WTC11 (cell line): ENCODE results near the gene KRT222. TPM values are rescaled to one million over a fixed set of nuclear protein-coding genes. Genes with fewer than 3 reads are reported as not detected.

Source experiments
- ATAC-seq: fragments of 200-7000 bp; cut with Tn5 transposase; 2 replicates; pipeline ENCODE4 v1.10.0; 2021; ENCODE audit warnings: mild to moderate bottlenecking, moderate library complexity
- CTCF ChIA-PET: fragments of 300-600 bp; sonication (Branson Sonifier 250); formaldehyde crosslinking; loops from one replicate; lab custom pipeline; 2021; ENCODE audit warnings: antibody characterized with exemption; lab: Charles Lee
- POLR2A ChIA-PET: fragments of 350-600 bp; sonication (Branson Sonifier 250); formaldehyde crosslinking; loops from one replicate; lab custom pipeline; 2021; ENCODE audit warnings: antibody characterized with exemption; lab: Charles Lee
- DNase-seq: peaks from one replicate; pipeline ENCODE4 v3.0.0; 2021; ENCODE audit warnings: low spot score
- H3K27ac Mint-ChIP-seq: 2 replicates; pipeline ENCODE4 v1.8.0; 2021; ENCODE audit warnings: mixed read lengths
- H3K27me3 Mint-ChIP-seq: 2 replicates; pipeline ENCODE4 v1.8.0; 2021; ENCODE audit warnings: low read depth, mild to moderate bottlenecking, moderate library complexity, mixed read lengths
- H3K36me3 Mint-ChIP-seq: 2 replicates; pipeline ENCODE4 v1.8.0; 2021; ENCODE audit warnings: mixed read lengths
- H3K4me1 Mint-ChIP-seq: 2 replicates; pipeline ENCODE4 v1.8.0; 2022; ENCODE audit warnings: mixed read lengths
- H3K4me3 Mint-ChIP-seq: 2 replicates; pipeline ENCODE4 v1.8.0; 2021; ENCODE audit warnings: mild to moderate bottlenecking, moderate library complexity, mixed read lengths
- H3K9me3 Mint-ChIP-seq: 2 replicates; pipeline ENCODE4 v1.8.0; 2021; ENCODE audit warnings: mixed read lengths
- AR ChIP-seq: fragments of 250-450 bp; sonication (Bioruptor Pico); IDR thresholded peaks from 2 replicates; pipeline ENCODE4 v1.9.0; 2021; ENCODE audit warnings: mild to moderate bottlenecking
- ATF3 ChIP-seq: sonication (generic); formaldehyde crosslinking; conservative IDR thresholded peaks from 2 replicates; pipeline ENCODE4 v1.8.1; 2022; ENCODE audit warnings: mild to moderate bottlenecking, missing genetic modification reagents
- E2F4 ChIP-seq: sonication (generic); formaldehyde crosslinking; IDR thresholded peaks from 2 replicates; pipeline ENCODE4 v1.8.1; 2022; ENCODE audit warnings: low read depth, mild to moderate bottlenecking, moderate library complexity, missing genetic modification reagents, borderline replicate concordance
- E2F5 ChIP-seq: sonication (generic); formaldehyde crosslinking; IDR thresholded peaks from 2 replicates; pipeline ENCODE4 v1.8.1; 2022; ENCODE audit warnings: mild to moderate bottlenecking, moderate library complexity, missing genetic modification reagents
- GABPB1 ChIP-seq: sonication (generic); formaldehyde crosslinking; IDR thresholded peaks from 2 replicates; pipeline ENCODE4 v1.8.1; 2023; ENCODE audit warnings: mild to moderate bottlenecking, missing genetic modification reagents
- GRHL2 ChIP-seq: fragments of 250-450 bp; sonication (Bioruptor Pico); IDR thresholded peaks from 2 replicates; pipeline ENCODE4 v1.8.0; 2022; ENCODE audit warnings: mild to moderate bottlenecking, moderate library complexity; ENCODE audit not compliant: insufficient replicate concordance, severe bottlenecking
- GTF2I ChIP-seq: fragments of 250-450 bp; sonication (Bioruptor Pico); conservative IDR thresholded peaks from 2 replicates; pipeline ENCODE4 v1.4.0; 2021; ENCODE audit warnings: mild to moderate bottlenecking
- NR2C2 ChIP-seq: sonication (generic); formaldehyde crosslinking; IDR thresholded peaks from 2 replicates; pipeline ENCODE4 v1.8.0; 2022; ENCODE audit warnings: mild to moderate bottlenecking, missing genetic modification reagents
- NR3C1 ChIP-seq: sonication (generic); formaldehyde crosslinking; conservative IDR thresholded peaks from 2 replicates; pipeline ENCODE4 v1.8.1; 2023; ENCODE audit warnings: low read depth, mild to moderate bottlenecking, missing genetic modification reagents
- USF1 ChIP-seq: sonication (generic); formaldehyde crosslinking; IDR thresholded peaks from 2 replicates; pipeline ENCODE4 v1.8.0; 2022; ENCODE audit warnings: mild to moderate bottlenecking, missing genetic modification reagents
- ZBTB21 ChIP-seq: sonication (generic); formaldehyde crosslinking; IDR thresholded peaks from 2 replicates; pipeline ENCODE4 v1.8.1; 2023; ENCODE audit warnings: mild to moderate bottlenecking, missing genetic modification reagents, borderline replicate concordance
- ZNF263 ChIP-seq: sonication (generic); formaldehyde crosslinking; IDR thresholded peaks from 2 replicates; pipeline ENCODE4 v1.8.1; 2022; ENCODE audit warnings: low read depth, mild to moderate bottlenecking, moderate library complexity, missing genetic modification reagents
- ZNF423 ChIP-seq: fragments of 250-450 bp; sonication (Bioruptor Pico); IDR thresholded peaks from 2 replicates; pipeline ENCODE4 v2.1.2; 2022; ENCODE audit warnings: mild to moderate bottlenecking, moderate library complexity
- total RNA-seq: library from RNA; stranded (reverse); gene quantifications from 3 replicates; pipeline ENCODE4 v1.2.3, GENCODE V29; 2021
- TF ChIP-seq, protein P1 (sequence below): fragments of 250-450 bp; sonication (Bioruptor Pico); IDR thresholded peaks from 2 replicates; pipeline ENCODE4 v1.9.0; 2021; ENCODE audit warnings: moderate library complexity, mild to moderate bottlenecking, inconsistent platforms, borderline replicate concordance
- TF ChIP-seq, protein P2 (sequence below): sonication (generic); formaldehyde crosslinking; IDR thresholded peaks from 2 replicates; pipeline ENCODE4 v1.8.0; 2023; ENCODE audit warnings: mild to moderate bottlenecking, missing genetic modification reagents
- TF ChIP-seq, protein P3 (sequence below): fragments of 200-600 bp; IDR thresholded peaks from 2 replicates; pipeline ENCODE4 v1.8.0; 2022; ENCODE audit warnings: antibody characterized with exemption
- TF ChIP-seq, protein P4 (sequence below): sonication (generic); formaldehyde crosslinking; IDR thresholded peaks from 2 replicates; pipeline ENCODE4 v1.8.1; 2023; ENCODE audit warnings: mild to moderate bottlenecking, missing genetic modification reagents

The KRT222 gene
- total RNA-seq, 1 experiment from 2014 or later = 0.09 TPM

GRCh38 chr17:40678902-40679522 is 14.0 kb upstream of the KRT222 start:
- no peaks in the 10 kb centered on the region for H3K4me1 Mint-ChIP-seq
- no peak overlapping the region for H3K4me3 Mint-ChIP-seq
- no peak overlapping the region for H3K27ac Mint-ChIP-seq
- TF ChIP-seq GABPB1 (CRISPR knock-in tag) (no peak), ZBTB21 (no peak), ZNF263 (CRISPR knock-in tag) (no peak), ATF3 (no peak)
- TF ChIP-seq, protein P1, sequence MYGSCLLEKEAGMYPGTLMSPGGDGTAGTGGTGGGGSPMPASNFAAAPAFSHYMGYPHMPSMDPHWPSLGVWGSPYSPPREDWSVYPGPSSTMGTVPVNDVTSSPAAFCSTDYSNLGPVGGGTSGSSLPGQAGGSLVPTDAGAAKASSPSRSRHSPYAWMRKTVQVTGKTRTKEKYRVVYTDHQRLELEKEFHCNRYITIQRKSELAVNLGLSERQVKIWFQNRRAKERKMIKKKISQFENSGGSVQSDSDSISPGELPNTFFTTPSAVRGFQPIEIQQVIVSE = no peak
- H3K36me3 Mint-ChIP-seq = no peaks in the 10 kb centered on the region
- ATAC-seq (no peak), DNase-seq (no peak)
- H3K9me3 Mint-ChIP-seq = no peaks in the 10 kb centered on the region
- ChIA-PET POLR2A (no interaction called here), CTCF (interaction anchor here (1.0 kb wide), 1 partner anchor 100 kb away, joined by 3 read pairs; no protein-coding TSS in a partner anchor)
- H3K27me3 Mint-ChIP-seq = peaks cover 5% of the 10 kb centered on the region; the same call in 1 of the 2 replicates

DNA sequence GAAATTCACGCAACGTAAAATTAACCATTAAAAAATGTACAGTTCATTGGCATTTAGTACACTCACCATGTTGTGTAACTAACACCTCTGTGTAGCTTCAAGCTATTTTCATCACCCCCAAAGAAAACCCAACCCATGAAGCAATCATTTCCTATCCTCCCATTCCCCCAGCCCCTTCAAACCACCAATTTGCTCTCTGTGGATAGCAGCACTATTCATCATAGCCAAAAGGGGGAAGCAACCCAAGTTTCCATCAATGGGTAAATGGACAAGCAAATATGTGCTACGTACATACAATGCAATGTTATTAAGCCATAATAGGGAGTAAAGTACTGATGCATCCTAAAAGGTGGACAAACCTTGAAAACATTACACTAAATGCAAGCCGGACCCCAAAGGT is 10.9 kb upstream of the KRT222 start:
- ATAC-seq (no peak), DNase-seq (no peak)
- Mint-ChIP-seq H3K9me3 (no peaks in the 10 kb centered on the region), H3K36me3 (no peaks in the 10 kb centered on the region), H3K4me1 (peaks cover 6% of the 10 kb centered on the region), H3K27me3 (no peaks in the 10 kb centered on the region; the same call in 1 of the 2 replicates), H3K4me3 (no peak overlapping the region), H3K27ac (no peak overlapping the region)
- POLR2A ChIA-PET = interaction anchor here (0.6 kb wide), 1 partner anchor 278 kb away, joined by 4 read pairs; no protein-coding TSS in a partner anchor
- CTCF ChIA-PET = no interaction called here
- TF ChIP-seq, protein P2, sequence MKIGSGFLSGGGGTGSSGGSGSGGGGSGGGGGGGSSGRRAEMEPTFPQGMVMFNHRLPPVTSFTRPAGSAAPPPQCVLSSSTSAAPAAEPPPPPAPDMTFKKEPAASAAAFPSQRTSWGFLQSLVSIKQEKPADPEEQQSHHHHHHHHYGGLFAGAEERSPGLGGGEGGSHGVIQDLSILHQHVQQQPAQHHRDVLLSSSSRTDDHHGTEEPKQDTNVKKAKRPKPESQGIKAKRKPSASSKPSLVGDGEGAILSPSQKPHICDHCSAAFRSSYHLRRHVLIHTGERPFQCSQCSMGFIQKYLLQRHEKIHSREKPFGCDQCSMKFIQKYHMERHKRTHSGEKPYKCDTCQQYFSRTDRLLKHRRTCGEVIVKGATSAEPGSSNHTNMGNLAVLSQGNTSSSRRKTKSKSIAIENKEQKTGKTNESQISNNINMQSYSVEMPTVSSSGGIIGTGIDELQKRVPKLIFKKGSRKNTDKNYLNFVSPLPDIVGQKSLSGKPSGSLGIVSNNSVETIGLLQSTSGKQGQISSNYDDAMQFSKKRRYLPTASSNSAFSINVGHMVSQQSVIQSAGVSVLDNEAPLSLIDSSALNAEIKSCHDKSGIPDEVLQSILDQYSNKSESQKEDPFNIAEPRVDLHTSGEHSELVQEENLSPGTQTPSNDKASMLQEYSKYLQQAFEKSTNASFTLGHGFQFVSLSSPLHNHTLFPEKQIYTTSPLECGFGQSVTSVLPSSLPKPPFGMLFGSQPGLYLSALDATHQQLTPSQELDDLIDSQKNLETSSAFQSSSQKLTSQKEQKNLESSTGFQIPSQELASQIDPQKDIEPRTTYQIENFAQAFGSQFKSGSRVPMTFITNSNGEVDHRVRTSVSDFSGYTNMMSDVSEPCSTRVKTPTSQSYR (CRISPR knock-in tag) = no peak
- no peak for TF ChIP-seq NR3C1 (CRISPR knock-in tag)
- TF ChIP-seq AR (CRISPR knock-in tag) = no peak
- no peak for TF ChIP-seq GTF2I (CRISPR knock-in tag)
- no peak for TF ChIP-seq NR2C2 (CRISPR knock-in tag)

DNA sequence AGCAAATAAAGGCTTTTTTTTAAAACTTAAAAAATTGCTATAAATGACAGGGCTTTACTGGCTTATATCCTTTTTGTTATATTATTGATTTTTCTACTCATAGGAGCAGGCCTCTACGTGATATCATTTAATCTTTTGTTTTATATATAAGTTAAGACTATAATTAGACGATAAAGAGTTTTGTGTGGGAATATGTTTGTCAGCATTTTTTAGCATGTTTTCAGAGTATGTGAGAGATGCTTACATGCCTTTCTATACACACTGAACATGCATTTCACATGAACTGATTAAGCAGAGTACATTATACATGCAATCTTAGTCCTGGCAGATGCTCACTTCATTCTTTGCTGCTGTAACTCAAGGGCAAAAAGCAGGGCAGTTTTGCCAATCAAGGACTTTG is 7.7 kb upstream of the KRT222 start:
- CTCF ChIA-PET = no interaction called here
- H3K27me3 Mint-ChIP-seq = no peaks in the 10 kb centered on the region; the same call in 1 of the 2 replicates
- POLR2A ChIA-PET = no interaction called here
- TF ChIP-seq E2F4 (no peak), ZBTB21 (no peak), USF1 (CRISPR knock-in tag) (no peak), E2F5 (CRISPR knock-in tag) (no peak), ZNF423 (CRISPR knock-in tag) (no peak), GRHL2 (CRISPR knock-in tag) (no peak)
- TF ChIP-seq, protein P3, sequence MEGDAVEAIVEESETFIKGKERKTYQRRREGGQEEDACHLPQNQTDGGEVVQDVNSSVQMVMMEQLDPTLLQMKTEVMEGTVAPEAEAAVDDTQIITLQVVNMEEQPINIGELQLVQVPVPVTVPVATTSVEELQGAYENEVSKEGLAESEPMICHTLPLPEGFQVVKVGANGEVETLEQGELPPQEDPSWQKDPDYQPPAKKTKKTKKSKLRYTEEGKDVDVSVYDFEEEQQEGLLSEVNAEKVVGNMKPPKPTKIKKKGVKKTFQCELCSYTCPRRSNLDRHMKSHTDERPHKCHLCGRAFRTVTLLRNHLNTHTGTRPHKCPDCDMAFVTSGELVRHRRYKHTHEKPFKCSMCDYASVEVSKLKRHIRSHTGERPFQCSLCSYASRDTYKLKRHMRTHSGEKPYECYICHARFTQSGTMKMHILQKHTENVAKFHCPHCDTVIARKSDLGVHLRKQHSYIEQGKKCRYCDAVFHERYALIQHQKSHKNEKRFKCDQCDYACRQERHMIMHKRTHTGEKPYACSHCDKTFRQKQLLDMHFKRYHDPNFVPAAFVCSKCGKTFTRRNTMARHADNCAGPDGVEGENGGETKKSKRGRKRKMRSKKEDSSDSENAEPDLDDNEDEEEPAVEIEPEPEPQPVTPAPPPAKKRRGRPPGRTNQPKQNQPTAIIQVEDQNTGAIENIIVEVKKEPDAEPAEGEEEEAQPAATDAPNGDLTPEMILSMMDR = no peak
- TF ChIP-seq, protein P4, sequence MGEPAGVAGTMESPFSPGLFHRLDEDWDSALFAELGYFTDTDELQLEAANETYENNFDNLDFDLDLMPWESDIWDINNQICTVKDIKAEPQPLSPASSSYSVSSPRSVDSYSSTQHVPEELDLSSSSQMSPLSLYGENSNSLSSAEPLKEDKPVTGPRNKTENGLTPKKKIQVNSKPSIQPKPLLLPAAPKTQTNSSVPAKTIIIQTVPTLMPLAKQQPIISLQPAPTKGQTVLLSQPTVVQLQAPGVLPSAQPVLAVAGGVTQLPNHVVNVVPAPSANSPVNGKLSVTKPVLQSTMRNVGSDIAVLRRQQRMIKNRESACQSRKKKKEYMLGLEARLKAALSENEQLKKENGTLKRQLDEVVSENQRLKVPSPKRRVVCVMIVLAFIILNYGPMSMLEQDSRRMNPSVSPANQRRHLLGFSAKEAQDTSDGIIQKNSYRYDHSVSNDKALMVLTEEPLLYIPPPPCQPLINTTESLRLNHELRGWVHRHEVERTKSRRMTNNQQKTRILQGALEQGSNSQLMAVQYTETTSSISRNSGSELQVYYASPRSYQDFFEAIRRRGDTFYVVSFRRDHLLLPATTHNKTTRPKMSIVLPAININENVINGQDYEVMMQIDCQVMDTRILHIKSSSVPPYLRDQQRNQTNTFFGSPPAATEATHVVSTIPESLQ (CRISPR knock-in tag) = no peak

More for the DNA sequence above, 7.7 kb upstream of the KRT222 start:
- peaks cover 9% of the 10 kb centered on the region for H3K4me1 Mint-ChIP-seq
- no peaks in the 10 kb centered on the region for H3K9me3 Mint-ChIP-seq
- H3K4me3 Mint-ChIP-seq = no peak overlapping the region
- DNase-seq (no peak), ATAC-seq (no peak)
- no peak overlapping the region for H3K27ac Mint-ChIP-seq
- no peaks in the 10 kb centered on the region for H3K36me3 Mint-ChIP-seq
